GM23338 (cell line): ENCODE data around the gene ASAP2. TPM values are rescaled to one million over a fixed set of nuclear protein-coding genes. Genes with fewer than 3 reads are reported as not detected.

Source experiments
- ATAC-seq: fragments of 200-7000 bp; cut with Tn5 transposase; 3 replicates; pipeline ENCODE4 v1.9.1; 2020
- DNase-seq: peaks from one replicate; pipeline ENCODE4 v3.0.0-alpha.2; 2015; ENCODE audit warnings: low spot score
- H2AFZ ChIP-seq: fragments of 200-600 bp; sonication (generic); 2 replicates; pipeline ENCODE4 v1.8.0; 2016; ENCODE audit warnings: antibody characterized with exemption, mild to moderate bottlenecking, moderate library complexity
- H3F3A ChIP-seq: fragments of 200-600 bp; sonication (generic); replicated peaks from 2 replicates; pipeline ENCODE4 v1.8.0; 2017; ENCODE audit warnings: antibody characterized with exemption, mixed run types, low read depth
- H3K27ac ChIP-seq: fragments of 200-600 bp; sonication (generic); 2 replicates; pipeline ENCODE4 v1.6.1; 2016; ENCODE audit warnings: low read depth
- H3K27me3 ChIP-seq: fragments of 200-600 bp; sonication (generic); 2 replicates; pipeline ENCODE4 v1.8.0; 2016; ENCODE audit warnings: mild to moderate bottlenecking, mixed run types, moderate library complexity; ENCODE audit not compliant: insufficient read depth
- H3K36me3 ChIP-seq: fragments of 200-600 bp; sonication (generic); 2 replicates; pipeline ENCODE4 v1.8.0; 2016; ENCODE audit warnings: mild to moderate bottlenecking; ENCODE audit not compliant: insufficient read depth
- H3K4me1 ChIP-seq: fragments of 200-600 bp; sonication (generic); 2 replicates; pipeline ENCODE4 v1.8.0; 2016; ENCODE audit warnings: mild to moderate bottlenecking, moderate library complexity; ENCODE audit not compliant: insufficient read depth
- H3K4me2 ChIP-seq: fragments of 200-600 bp; sonication (generic); 2 replicates; pipeline ENCODE4 v1.7.1; 2017; ENCODE audit warnings: mixed run types
- H3K4me3 ChIP-seq: fragments of 200-600 bp; sonication (generic); 2 replicates; pipeline ENCODE4 v1.6.1; 2016; ENCODE audit warnings: mixed run types
- H3K79me2 ChIP-seq: fragments of 200-600 bp; sonication (generic); replicated peaks from 2 replicates; pipeline ENCODE4 v1.8.0; 2017; ENCODE audit warnings: mild to moderate bottlenecking; ENCODE audit not compliant: insufficient read depth
- H3K9me2 ChIP-seq: fragments of 200-600 bp; sonication (generic); 2 replicates; pipeline ENCODE4 v1.8.0; 2017; ENCODE audit not compliant: insufficient read depth
- H4K20me1 ChIP-seq: fragments of 200-600 bp; sonication (generic); replicated peaks from 2 replicates; pipeline ENCODE4 v1.8.0; 2017; ENCODE audit warnings: mild to moderate bottlenecking; ENCODE audit not compliant: insufficient read depth
- H3K27ac Mint-ChIP-seq: 2 replicates; pipeline ENCODE4 v1.8.0; 2020; ENCODE audit warnings: inconsistent platforms, mild to moderate bottlenecking, moderate library complexity, mixed read lengths
- H3K27me3 Mint-ChIP-seq: 3 replicates; pipeline ENCODE4 v1.8.0; 2022; ENCODE audit warnings: low read depth, mild to moderate bottlenecking, moderate library complexity, mixed read lengths, inconsistent platforms; ENCODE audit not compliant: insufficient read depth, poor library complexity
- H3K36me3 Mint-ChIP-seq: 3 replicates; pipeline ENCODE4 v1.8.0; 2021; ENCODE audit warnings: low read depth, mild to moderate bottlenecking, inconsistent platforms, moderate library complexity, mixed read lengths
- H3K4me1 Mint-ChIP-seq: 3 replicates; pipeline ENCODE4 v1.8.0; 2020; ENCODE audit warnings: mild to moderate bottlenecking, inconsistent platforms, mixed read lengths
- H3K4me3 Mint-ChIP-seq: 3 replicates; pipeline ENCODE4 v1.8.0; 2021; ENCODE audit warnings: moderate library complexity, mild to moderate bottlenecking, inconsistent platforms, mixed read lengths
- H3K9me3 Mint-ChIP-seq: 3 replicates; pipeline ENCODE4 v1.8.0; 2020; ENCODE audit warnings: moderate library complexity, mild to moderate bottlenecking, inconsistent platforms, mixed read lengths
- CTCF ChIP-seq, 2 experiments: fragments of 200-600 bp in 1 of 2; sonication (generic) in 1 of 2; conservative IDR thresholded peaks; 2 replicates each; pipeline versions ENCODE4 v1.5.1 to v1.6.1; 2016 to 2017; ENCODE audit warnings: antibody characterized with exemption in 2 of 2, low read depth in 2 of 2, mild to moderate bottlenecking in 2 of 2, moderate library complexity in 1 of 2
- ETS1 ChIP-seq: IDR thresholded peaks from 2 replicates; pipeline ENCODE4 v1.6.1; 2016; ENCODE audit warnings: antibody characterized with exemption
- EZH2 ChIP-seq: fragments of 200-600 bp; sonication (generic); IDR thresholded peaks from one replicate; pipeline ENCODE4 v1.8.0; 2017; ENCODE audit warnings: antibody characterized with exemption, mild to moderate bottlenecking, low read depth; ENCODE audit not compliant: unreplicated experiment
- EZH2phosphoT487 ChIP-seq: fragments of 200-600 bp; sonication (generic); IDR thresholded peaks from one replicate; pipeline ENCODE4 v1.8.1; 2018; ENCODE audit warnings: antibody characterized with exemption; ENCODE audit not compliant: unreplicated experiment
- JUNB ChIP-seq: IDR thresholded peaks from one replicate; pipeline ENCODE4 v1.6.1; 2016; ENCODE audit warnings: antibody characterized with exemption; ENCODE audit not compliant: unreplicated experiment
- NANOG ChIP-seq: IDR thresholded peaks from 2 replicates; pipeline ENCODE4 v1.6.1; 2016; ENCODE audit warnings: antibody characterized with exemption, borderline replicate concordance
- POLR2AphosphoS5 ChIP-seq: IDR thresholded peaks from 2 replicates; pipeline ENCODE4 v1.6.1; 2016; ENCODE audit warnings: antibody characterized with exemption, low read depth
- STAT1 ChIP-seq: IDR thresholded peaks from one replicate; pipeline ENCODE4 v1.6.1; 2016; ENCODE audit warnings: antibody characterized with exemption; ENCODE audit not compliant: unreplicated experiment
- ZNF114 ChIP-seq: fragments of 250-450 bp; sonication (Bioruptor Pico); IDR thresholded peaks from 2 replicates; pipeline ENCODE4 v1.5.0; 2020; ENCODE audit warnings: mild to moderate bottlenecking, moderate library complexity
- polyA plus RNA-seq: library from polyadenylated mRNA; unstranded; fragments of >200 nt; fragmentation: Nextera tagmentation; extraction: Ambion mirVana; gene quantifications from 2 replicates; pipeline ENCODE4 v1.2.1, GENCODE V29; 2016
- total RNA-seq: library from RNA; depleted of rRNA; stranded (reverse); fragments of >200 nt; shearing (Covaris generic); gene quantifications from 2 replicates; pipeline ENCODE4 v1.2.3, GENCODE V29; 2014
- TF ChIP-seq, protein P1 (sequence below): IDR thresholded peaks from one replicate; pipeline ENCODE4 v1.6.1; 2018; ENCODE audit warnings: antibody characterized with exemption; ENCODE audit not compliant: unreplicated experiment

Gene ASAP2
- total and polyA plus RNA-seq, 2 experiments from 2014 or later: 2.6 to 15.6 TPM

- H3K36me3 ChIP-seq: no peaks in the 10 kb centered on the region; the same call in 1 of the 2 replicates
- no peaks in the 10 kb centered on the region for H3F3A ChIP-seq
- no peak overlapping the region for H2AFZ ChIP-seq
- TF ChIP-seq CTCF (conservative IDR thresholded peaks at IDR 0.05; ENCODE audit: low read depth in 2 of 2) (no peak), JUNB (no peak), ZNF114 (no peak), POLR2AphosphoS5 (no peak)
- TF ChIP-seq, protein P1, sequence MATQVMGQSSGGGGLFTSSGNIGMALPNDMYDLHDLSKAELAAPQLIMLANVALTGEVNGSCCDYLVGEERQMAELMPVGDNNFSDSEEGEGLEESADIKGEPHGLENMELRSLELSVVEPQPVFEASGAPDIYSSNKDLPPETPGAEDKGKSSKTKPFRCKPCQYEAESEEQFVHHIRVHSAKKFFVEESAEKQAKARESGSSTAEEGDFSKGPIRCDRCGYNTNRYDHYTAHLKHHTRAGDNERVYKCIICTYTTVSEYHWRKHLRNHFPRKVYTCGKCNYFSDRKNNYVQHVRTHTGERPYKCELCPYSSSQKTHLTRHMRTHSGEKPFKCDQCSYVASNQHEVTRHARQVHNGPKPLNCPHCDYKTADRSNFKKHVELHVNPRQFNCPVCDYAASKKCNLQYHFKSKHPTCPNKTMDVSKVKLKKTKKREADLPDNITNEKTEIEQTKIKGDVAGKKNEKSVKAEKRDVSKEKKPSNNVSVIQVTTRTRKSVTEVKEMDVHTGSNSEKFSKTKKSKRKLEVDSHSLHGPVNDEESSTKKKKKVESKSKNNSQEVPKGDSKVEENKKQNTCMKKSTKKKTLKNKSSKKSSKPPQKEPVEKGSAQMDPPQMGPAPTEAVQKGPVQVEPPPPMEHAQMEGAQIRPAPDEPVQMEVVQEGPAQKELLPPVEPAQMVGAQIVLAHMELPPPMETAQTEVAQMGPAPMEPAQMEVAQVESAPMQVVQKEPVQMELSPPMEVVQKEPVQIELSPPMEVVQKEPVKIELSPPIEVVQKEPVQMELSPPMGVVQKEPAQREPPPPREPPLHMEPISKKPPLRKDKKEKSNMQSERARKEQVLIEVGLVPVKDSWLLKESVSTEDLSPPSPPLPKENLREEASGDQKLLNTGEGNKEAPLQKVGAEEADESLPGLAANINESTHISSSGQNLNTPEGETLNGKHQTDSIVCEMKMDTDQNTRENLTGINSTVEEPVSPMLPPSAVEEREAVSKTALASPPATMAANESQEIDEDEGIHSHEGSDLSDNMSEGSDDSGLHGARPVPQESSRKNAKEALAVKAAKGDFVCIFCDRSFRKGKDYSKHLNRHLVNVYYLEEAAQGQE: no peak
- H3K4me2 ChIP-seq: no peak overlapping the region
- no peaks in the 10 kb centered on the region for H3K79me2 ChIP-seq
- peaks cover 21% of the 10 kb centered on the region for H3K36me3 Mint-ChIP-seq
- no peaks in the 10 kb centered on the region for H3K9me3 Mint-ChIP-seq
- H4K20me1 ChIP-seq: no peaks in the 10 kb centered on the region
- H3K27ac ChIP-seq: no peak overlapping the region
- H3K9me2 ChIP-seq: no peaks in the 10 kb centered on the region
- no peak for DNase-seq
- no peaks in the 10 kb centered on the region for H3K27me3 Mint-ChIP-seq
- peaks cover 10% of the 10 kb centered on the region; the same call in 1 of the 2 replicates for H3K4me1 ChIP-seq
- ATAC-seq: no peak
- peaks cover 21% of the 10 kb centered on the region for H3K4me1 Mint-ChIP-seq
- H3K4me3 ChIP-seq: no peak overlapping the region
- no peak overlapping the region for H3K27ac Mint-ChIP-seq
- H3K4me3 Mint-ChIP-seq: no peak overlapping the region
- no peaks in the 10 kb centered on the region for H3K27me3 ChIP-seq
These were observed 182.6 kb downstream of the ASAP2 start for GRCh38 chr2:9388950-9389911.

DNA sequence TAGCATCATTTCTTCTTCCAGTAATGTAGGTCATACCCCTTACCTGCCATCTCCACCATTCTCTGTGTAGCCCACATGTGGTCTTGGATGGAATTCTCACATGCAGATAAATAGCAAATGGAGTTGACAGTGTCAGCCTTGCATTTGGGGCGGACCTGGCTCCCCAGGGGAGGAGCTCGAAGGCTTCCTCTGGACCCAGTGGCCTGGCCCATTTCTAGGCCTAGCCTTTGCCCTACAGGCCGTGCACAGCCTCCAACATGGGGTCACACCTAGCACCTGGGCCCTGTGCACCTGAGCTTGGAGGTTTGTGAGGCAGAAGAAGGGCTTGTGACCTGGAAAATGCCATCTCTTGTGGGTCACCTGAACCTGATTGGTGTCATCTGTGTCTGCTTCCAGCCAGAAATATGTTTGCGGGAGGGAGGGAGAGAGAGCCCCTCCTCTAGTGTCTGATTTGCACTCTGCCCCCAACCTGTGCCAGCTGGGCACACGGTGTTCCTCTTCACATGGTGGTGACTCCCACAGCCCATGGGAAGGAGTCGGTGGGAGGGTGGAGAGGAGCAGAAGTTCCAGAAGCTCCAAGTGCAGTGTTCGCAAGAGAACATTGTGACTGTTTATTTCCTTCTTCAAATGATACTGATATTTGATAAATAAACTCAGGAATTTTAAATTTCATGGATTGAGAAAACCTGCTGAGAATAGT lies 183.7 kb downstream of the ASAP2 start:
- H3K36me3 ChIP-seq: no peaks in the 10 kb centered on the region; the same call in 1 of the 2 replicates
- peaks cover 10% of the 10 kb centered on the region; the same call in 1 of the 2 replicates for H3K4me1 ChIP-seq
- Mint-ChIP-seq H3K36me3 (peaks cover 22% of the 10 kb centered on the region), H3K4me1 (peaks cover 21% of the 10 kb centered on the region), H3K9me3 (no peaks in the 10 kb centered on the region), H3K27ac (no peak overlapping the region), H3K4me3 (no peak overlapping the region), H3K27me3 (no peaks in the 10 kb centered on the region)
- H3K4me2 ChIP-seq: no peak overlapping the region
- DNase-seq: no peak
- no peak overlapping the region for H3K4me3 ChIP-seq
- H4K20me1 ChIP-seq: no peaks in the 10 kb centered on the region
- no peaks in the 10 kb centered on the region for H3K79me2 ChIP-seq
- H3F3A ChIP-seq: no peaks in the 10 kb centered on the region
- H3K27me3 ChIP-seq: no peaks in the 10 kb centered on the region
- no peaks in the 10 kb centered on the region for H3K9me2 ChIP-seq
- no peak for ATAC-seq
- H3K27ac ChIP-seq: no peak overlapping the region
- H2AFZ ChIP-seq: no peak overlapping the region
- TF ChIP-seq POLR2AphosphoS5 (no peak), STAT1 (no peak), ETS1 (no peak), NANOG (no peak), EZH2 (no peak), EZH2phosphoT487 (no peak), ZNF114 (no peak)
- TF ChIP-seq, protein P1: no peak
